HepG2 (cell line): ENCODE measurements around the gene WSCD2.

Experiments used
- CBX1 ChIP-seq: IDR thresholded peaks from one replicate; pipeline ENCODE4 v1.6.1; 2016; ENCODE audit warnings: antibody characterized with exemption, low read depth
- ELF1 ChIP-seq: sonication (generic); formaldehyde crosslinking; IDR thresholded peaks from 2 replicates; pipeline ENCODE4 v1.4.0; 2020; ENCODE audit warnings: missing genetic modification reagents
- MTF1 ChIP-seq: sonication (generic); formaldehyde crosslinking; IDR thresholded peaks from 2 replicates; pipeline ENCODE4 v1.5.0; 2020; ENCODE audit warnings: missing genetic modification reagents
- POLR2A ChIP-seq, 2 experiments: IDR thresholded peaks; 2 replicates each; pipeline ENCODE4 v1.6.1; 2011; ENCODE audit warnings: low read depth in 2 of 2, low read length in 2 of 2, mild to moderate bottlenecking in 1 of 2, moderate library complexity in 1 of 2; ENCODE audit not compliant: insufficient read depth in 1 of 2
- RFX3 ChIP-seq: IDR thresholded peaks from 2 replicates; pipeline ENCODE4 v1.6.1; 2016; ENCODE audit warnings: missing biosample characterization, missing genetic modification reagents
- SRF ChIP-seq: IDR thresholded peaks from 2 replicates; pipeline ENCODE4 v1.6.1; 2011; ENCODE audit warnings: mild to moderate bottlenecking, low read depth, low read length, moderate library complexity
- TRIM24 ChIP-seq: sonication (generic); formaldehyde crosslinking; IDR thresholded peaks from 2 replicates; pipeline ENCODE4 v1.8.0; 2022; ENCODE audit warnings: mild to moderate bottlenecking, missing genetic modification reagents
- ZFX ChIP-seq: sonication (generic); formaldehyde crosslinking; IDR thresholded peaks from 2 replicates; pipeline ENCODE4 v1.4.0; 2020; ENCODE audit warnings: mild to moderate bottlenecking, low read depth, missing genetic modification reagents, moderate library complexity
- TF ChIP-seq, protein P1 (sequence below): sonication (generic); formaldehyde crosslinking; IDR thresholded peaks from 2 replicates; pipeline ENCODE4 v1.4.0; 2020; ENCODE audit warnings: missing genetic modification reagents

DNA sequence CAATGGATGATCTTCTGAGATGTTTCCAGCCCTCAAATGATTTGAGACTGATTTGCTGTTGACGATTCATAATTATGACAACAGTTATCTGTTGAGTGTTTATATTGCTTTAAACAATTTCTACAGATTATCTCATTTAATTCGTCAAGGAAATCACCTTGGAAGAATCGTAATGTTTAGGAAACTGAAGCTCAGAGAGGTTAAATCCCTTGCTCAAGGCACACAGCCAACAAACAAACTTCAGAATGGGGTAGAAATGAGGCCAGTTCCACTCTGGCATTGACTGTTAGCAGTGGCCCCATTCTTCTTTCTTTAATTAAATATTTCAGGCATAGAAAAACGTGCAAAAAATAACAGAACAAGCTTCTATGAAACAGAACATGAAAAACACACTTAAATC, 4.0 kb upstream of the WSCD2 start:
- no peak for TF ChIP-seq RFX3 (CRISPR knock-in tag)
- TF ChIP-seq, protein P1, sequence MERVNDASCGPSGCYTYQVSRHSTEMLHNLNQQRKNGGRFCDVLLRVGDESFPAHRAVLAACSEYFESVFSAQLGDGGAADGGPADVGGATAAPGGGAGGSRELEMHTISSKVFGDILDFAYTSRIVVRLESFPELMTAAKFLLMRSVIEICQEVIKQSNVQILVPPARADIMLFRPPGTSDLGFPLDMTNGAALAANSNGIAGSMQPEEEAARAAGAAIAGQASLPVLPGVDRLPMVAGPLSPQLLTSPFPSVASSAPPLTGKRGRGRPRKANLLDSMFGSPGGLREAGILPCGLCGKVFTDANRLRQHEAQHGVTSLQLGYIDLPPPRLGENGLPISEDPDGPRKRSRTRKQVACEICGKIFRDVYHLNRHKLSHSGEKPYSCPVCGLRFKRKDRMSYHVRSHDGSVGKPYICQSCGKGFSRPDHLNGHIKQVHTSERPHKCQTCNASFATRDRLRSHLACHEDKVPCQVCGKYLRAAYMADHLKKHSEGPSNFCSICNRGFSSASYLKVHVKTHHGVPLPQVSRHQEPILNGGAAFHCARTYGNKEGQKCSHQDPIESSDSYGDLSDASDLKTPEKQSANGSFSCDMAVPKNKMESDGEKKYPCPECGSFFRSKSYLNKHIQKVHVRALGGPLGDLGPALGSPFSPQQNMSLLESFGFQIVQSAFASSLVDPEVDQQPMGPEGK (CRISPR knock-in tag), result no peak
- TF ChIP-seq ZFX (CRISPR knock-in tag), result no peak
- TF ChIP-seq TRIM24 (CRISPR knock-in tag), result no peak
- TF ChIP-seq SRF, result no peak
- no peak for TF ChIP-seq POLR2A (IDR thresholded peaks at IDR 0.05; ENCODE audit: insufficient read depth in 1 of 2, low read depth in 2 of 2, low read length in 2 of 2)
- no peak for TF ChIP-seq ELF1 (CRISPR knock-in tag)
- no peak for TF ChIP-seq MTF1 (CRISPR knock-in tag)
- no peak for TF ChIP-seq CBX1
